ENCODE measurements around the gene UGGT2. TPM values are rescaled to one million over a fixed set of nuclear protein-coding genes. Genes with fewer than 3 reads are reported as not detected.
"Not testable (repeated sequence)": the region's sequence is repeated elsewhere in the genome, so short reads cannot be mapped to it uniquely, and the experiment has no call there.

The UGGT2 gene
- total RNA-seq, 1 donor from 2014 or later, result 7.3 TPM

DNA sequence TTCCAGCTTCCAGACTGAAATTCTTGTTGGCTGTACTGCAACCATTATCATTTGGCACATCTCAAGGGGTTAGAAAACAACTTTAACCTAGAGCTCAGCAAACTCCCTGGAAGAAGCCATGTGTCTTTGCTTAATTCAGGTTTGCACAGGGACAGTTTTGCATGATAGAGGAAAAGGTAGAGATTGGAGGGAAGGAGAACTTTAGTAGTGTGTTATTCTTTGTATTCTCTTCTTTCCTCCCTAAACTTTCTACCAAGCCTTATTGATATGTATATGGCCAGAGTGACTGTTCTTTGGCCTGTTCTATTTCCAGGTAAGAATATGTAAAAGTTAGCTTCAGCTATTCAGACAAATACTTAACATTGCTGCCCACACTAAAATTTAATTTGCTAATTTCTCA, 53.1 kb downstream of the UGGT2 start:
- DNase-seq (ENCODE audit: low spot score), result no peak
- no peak for ATAC-seq

DNA sequence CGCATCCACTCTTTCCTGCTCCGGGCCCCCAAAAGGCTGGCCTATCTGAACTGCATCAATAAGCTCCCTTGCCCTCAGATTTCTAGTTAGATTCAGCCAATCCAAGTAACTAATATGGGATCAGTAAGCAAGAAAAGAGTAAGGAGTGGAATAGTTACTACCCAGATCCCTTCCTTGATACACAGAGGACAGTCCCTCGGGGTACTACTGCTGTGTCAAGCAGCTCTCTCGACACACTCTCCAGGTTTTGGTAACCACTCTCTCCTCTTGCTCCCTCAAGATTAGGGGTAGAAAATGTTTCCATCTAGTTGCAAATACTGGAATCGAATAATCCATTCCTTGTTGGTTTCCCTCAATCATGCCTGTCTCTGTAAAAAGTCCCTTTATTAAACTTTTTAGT, 65.4 kb downstream of the UGGT2 start:
- ATAC-seq (no peak), DNase-seq (ENCODE audit: low spot score) (no peak)

DNA sequence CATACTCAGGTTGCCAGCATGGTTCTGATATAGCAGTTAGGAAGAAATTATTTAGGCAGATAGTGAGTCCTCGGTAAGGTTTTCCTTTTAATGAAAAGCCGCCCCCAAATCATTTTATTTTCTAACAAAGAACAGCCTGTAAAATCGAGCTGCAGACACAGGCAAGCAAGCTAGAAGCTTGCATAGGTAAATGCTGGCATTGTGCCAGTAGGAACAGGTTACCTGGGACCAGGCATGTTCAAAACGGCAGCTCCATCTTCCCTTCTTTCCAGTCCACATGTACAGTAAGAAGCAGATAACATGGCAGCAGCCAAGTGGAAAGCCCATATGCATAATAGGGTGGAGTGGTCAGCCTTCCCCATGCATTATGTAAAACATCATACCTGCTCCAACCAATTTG, 71.1 kb downstream of the UGGT2 start:
- ATAC-seq (no peak), DNase-seq (ENCODE audit: low spot score) (no peak)

DNA sequence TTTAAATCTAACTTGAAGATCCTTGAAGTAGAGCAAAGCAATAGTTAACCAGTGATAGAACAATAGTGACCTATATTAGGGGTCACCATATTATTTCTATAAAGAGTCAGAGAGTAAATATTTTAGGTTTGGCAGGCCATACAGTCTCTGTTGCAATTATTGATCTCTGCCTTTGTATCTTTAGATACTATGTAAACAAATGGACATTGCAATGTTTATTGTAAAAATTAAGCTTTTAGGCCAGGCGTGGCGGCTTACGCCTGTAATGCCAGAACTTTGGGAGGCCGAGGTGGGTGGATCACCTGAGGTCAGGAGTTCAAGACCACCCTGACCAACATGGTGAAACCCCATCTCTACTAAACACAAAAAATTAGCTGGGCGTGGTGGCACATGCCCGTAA, 80.5 kb downstream of the UGGT2 start:
- ATAC-seq; DNase-seq (ENCODE audit: low spot score): not testable (repeated sequence)

DNA sequence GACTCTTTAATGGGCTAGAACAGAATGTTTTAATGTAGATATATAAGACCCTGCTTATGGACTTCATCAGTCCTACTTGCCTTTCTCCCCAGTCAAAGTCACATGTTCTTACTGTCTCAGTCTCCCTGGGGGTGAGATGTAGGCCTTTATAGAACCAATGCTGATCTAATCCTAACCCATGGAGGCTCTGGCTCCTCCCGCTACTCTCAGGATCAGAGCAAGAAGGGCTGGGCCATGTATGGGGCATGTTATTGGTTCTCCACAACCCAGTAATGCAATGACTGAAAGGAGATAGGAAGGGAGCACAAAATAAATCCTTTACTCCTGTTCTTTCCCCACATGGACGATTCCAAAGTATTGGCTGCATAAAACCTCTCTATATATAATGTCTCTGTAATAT, 82.3 kb downstream of the UGGT2 start:
- no peak for DNase-seq (ENCODE audit: low spot score)
- ATAC-seq, result no peak

DNA sequence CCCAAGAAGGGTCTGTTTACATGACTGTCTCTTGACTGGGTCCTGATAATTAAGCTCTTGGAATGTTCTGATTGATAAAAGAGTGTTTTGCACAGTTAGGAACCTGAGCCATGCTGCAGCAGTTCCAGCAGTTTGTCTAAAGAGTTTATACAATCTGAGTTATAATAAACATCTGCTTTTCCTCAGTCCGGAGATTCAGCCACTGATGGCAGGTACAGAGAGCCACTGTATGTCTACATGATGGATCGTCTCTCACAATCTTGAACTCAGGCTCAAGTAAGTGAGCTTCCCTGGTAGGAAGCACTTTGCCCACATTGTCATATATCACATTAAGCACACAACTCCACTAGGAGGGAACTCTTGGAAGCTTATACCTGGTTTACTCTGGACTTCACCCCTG, 84.3 kb downstream of the UGGT2 start:
- no peak for ATAC-seq
- no peak for DNase-seq (ENCODE audit: low spot score)

DNA sequence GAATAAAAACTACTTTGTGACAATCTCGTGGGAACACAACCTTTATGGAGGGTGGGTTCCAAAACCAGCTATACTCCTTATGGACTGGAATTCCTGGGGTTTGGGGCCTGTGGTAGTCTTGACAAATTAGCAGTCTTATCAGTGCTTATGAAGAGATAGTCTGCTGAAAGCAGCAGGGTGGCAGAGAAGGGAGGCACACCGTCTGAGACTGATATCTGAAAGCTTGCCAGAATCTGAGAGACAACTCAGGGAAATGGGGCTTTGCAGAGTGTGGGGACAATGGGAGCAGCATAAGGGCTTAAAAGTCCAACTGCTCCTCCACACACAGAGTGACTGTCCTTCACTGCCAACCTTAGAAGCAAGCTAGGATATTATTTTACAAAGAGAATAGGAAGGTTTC, 95.9 kb downstream of the UGGT2 start:
- DNase-seq (ENCODE audit: low spot score), result no peak
- no peak for ATAC-seq

DNA sequence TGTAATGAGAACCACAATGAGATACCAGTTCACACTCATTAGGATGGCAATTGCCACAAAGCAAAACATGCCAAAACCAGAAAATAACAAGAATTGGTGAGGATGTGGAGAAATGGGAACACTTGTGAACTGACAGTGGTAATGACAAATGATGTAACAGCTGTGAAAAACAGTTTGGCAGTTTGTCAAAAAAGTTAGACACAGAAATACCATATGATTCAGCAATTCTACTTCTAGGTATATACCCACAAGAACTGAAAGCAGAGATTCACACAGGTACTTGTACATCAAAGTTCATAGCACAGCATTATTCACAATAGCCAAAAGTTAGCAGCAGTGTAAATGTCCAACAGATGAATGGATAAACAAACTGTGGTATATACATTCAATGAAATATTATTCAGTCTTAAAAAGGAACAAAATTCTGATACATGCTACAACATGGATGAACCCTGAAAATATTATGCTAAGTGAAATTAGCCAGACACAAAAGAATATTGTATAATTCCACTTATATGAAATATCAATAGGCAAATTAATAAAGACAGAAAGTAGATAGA, 96.5 kb downstream of the UGGT2 start:
- DNase-seq (ENCODE audit: low spot score) (no peak), ATAC-seq (no peak)

DNA sequence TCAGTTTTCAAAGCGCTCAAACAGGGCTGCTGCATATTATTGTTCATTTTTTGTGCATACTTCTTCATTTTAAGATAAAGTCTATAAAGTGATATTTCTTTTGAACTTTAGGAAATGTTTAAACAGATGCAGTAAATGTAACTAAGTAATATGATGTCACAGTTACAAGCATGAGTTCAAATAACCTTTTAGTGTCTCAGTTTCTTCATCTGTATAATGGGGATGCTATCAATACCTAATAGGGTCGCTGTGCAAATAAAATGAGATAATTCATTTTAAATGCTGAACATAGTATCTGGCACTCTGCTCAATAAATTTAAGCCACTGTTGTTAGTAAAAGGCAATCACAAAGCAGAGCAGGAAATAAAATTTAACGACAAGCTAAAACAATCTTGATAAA, 97.5 kb downstream of the UGGT2 start:
- ATAC-seq (no peak), DNase-seq (ENCODE audit: low spot score) (no peak)

DNA sequence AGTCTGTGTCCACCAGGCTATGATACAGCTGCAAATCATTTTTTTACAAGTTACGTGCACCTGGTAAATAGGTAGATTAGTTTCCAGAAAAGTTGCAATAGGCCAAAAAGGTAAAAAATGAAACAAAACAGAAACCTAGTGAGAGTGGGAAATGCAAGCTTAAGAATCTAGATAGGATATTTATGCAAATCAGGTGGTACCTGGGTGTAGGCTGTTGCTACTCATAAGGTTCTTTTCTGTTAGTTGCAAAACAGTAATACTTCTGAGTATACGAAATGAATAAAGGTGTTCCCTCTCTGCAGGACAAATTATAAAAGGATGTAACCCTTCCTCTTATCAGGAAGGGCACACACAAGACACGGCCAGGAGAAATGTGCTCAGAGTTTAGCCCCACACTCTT, 97.9 kb downstream of the UGGT2 start:
- DNase-seq (ENCODE audit: low spot score) (no peak), ATAC-seq (no peak)

DNA sequence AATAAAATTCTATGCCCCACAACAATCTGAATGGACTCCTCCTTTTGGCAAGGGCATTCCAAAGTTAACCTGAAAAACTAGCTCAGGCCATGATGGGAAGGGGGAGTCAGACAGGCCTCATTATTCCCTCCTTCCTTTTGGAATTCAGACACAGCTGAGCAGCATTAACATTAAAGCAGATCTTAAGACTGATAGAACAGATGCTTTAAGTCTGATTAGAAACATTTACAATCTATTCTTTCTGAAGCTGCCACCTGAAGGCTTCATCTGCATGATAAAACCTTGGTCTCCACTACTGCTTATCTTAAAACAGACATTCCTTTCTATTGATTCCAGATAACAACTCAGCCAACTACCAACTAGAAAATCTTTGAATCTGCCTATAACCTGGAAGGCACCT, 98.9 kb downstream of the UGGT2 start:
- DNase-seq (ENCODE audit: low spot score), result no peak
- no peak for ATAC-seq

DNA sequence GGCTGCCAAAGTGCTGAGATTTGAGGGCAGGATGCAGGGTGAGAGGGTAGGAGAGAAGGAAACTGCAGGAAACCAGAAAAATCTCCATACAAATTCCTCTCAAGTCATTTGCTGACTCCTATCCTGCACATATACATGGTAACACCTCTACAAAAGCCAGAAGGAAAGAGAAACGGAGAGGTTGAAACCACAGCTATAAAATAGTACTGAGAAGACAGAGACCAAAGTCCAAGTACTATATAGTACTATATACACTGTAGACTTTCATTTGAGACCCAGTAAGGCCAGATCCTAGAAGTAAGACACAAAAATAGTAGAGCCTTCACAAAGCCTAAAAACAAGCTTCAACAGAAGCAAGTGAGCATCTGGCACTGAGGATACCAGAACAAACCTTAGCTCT, 103.1 kb downstream of the UGGT2 start:
- DNase-seq (ENCODE audit: low spot score), result no peak
- no peak for ATAC-seq

DNA sequence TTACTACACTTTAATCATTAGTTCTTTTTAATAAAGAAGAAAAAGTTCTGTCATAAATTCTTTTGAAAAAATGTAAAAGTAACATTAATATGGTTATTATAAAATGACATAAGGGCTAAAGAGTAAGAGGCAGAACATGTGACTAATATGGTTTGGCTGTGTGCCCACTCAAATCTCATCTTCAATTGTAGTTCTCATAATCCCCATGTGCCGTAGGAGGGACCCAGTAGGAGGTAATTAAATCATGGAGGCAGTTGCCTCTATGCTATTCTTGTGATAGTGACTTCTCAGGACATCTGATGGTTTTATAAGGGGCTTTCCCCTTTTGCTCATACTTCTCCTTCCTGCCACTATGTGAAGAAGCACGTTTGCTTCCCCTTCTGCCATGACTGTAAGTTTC, 104.5 kb downstream of the UGGT2 start:
- DNase-seq (ENCODE audit: low spot score) (no peak), ATAC-seq (no peak)

DNA sequence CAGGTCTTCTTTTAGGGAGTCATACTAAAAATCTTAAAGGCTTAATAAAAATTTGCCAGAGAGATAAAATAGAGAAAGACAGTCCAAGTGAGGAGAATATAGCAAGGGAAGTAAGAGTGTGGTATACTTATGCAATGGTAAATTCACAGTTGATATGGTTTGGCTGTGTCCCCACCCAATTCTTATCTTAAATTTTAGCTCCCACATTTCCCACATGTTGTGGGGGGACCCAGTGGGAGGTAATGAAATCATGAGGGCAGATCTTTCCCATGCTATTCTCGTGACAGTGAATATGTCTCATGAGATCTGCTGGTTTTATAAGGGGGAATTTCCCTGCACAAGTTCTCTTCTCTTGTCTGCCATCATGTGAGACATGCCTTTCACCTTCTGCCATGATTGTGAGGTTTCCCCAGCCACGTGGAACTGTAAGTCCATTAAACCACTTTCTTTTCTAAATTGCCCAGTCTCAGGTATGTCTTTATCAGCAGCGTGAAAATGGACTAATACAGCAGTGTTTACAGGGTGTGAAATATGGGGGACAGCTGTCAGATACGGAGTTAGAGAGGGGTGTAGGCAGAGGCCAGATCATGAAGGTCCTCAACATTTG, 115.4 kb downstream of the UGGT2 start:
- no peak for DNase-seq (ENCODE audit: low spot score)

DNA sequence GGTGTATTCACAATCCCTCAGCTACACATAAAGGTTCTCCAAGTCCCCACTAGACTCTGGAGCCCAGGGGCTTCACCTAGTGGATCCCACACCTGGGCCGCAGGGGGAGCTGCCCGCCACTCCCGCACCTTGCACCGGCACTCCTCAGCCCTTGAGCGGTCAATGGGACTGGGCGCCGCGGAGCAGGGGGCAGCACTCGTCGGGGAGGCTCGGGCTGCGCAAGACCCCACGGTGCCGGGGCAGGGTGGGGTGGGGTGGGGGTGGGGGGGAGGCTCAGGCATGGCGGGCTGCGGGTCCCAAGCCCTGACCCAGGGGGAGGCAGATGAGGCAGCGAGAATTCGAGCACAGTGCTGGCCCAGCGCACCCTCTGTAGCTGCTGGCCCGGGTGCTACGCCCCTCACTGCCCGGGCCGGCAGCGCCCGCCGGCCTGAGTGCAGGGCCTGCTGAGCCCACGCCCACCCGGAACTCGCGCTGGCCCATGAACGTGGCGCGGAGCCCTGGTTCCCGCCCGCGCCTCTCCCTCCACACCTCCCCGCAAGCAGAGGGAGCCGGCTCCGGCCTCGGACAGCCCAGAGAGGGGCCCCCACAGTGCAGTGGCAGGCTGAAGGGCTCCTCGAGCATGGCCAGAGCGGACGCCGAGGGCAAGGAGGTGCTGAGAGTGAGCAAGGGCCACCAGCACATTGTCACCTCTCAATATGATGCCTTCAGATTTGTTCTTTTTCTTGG, 121.7 kb downstream of the UGGT2 start:
- DNase-seq (ENCODE audit: low spot score), result no peak
- no peak for ATAC-seq

More for the DNA sequence above, 115.4 kb downstream of the UGGT2 start:
- no peak for ATAC-seq

DNA sequence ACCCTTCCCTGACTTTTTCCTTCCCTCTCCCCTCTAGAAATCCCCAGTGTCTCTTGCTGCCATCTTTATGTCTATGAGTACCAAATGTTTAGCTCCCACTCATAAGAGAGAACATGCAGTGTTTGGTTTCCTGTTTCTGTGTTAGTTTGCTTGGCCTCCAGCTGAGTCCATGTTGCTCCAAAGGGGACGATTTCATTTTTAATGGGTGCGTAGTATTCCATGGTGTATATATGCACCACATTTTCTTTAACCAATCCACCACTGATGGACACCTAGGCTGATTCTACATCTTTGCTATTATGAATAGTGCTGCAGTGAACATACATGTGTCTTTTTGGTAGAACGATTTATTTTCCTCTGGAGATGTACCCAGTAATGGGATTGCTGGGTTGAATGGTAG, 123.8 kb downstream of the UGGT2 start:
- ATAC-seq (no peak), DNase-seq (ENCODE audit: low spot score) (no peak)

DNA sequence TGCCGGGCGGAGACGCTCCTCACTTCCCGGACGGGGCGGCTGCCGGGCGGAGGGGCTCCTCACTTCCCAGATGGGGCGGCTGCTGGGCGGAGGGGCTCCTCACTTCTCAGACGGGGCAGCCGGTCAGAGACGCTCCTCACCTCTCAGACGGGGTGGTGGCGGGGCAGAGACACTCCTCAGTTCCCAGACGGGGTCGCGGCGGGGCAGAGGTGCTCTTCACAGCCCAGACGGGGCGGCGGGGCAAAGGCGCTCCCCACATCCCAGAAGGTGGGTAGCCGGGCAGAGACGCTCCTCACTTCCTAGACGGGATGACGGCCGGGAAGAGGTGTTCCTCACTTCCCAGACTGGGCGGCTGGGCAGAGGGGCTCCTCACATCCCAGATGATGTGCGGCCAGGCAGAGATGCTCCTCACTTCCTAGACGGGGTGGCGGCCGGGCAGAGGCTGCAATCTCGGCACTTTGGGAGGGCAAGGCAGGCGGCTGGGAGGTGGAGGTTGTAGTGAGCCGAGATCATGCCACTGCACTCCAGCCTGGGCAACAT, 124.8 kb downstream of the UGGT2 start:
- ATAC-seq; DNase-seq (ENCODE audit: low spot score): not testable (repeated sequence)

DNA sequence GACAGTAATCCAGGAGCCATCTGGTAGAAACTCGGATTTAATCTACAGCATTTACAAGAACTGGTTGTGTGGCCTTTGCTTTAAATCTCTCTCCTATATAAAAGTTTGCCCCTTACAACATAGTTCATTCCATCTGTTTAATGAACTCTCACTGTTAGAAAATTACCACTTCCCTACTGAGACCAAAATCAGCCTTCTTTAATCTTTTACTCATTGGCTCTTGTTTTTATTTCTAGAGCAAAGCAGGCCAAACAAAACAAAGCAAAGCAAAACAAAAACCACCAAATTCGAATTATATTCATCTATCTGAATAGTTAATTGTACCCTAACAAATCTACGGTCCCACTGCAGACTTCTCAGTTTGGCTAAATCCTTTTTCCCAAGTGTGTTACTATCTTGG, 127.0 kb downstream of the UGGT2 start:
- DNase-seq (ENCODE audit: low spot score), result no peak

DNA sequence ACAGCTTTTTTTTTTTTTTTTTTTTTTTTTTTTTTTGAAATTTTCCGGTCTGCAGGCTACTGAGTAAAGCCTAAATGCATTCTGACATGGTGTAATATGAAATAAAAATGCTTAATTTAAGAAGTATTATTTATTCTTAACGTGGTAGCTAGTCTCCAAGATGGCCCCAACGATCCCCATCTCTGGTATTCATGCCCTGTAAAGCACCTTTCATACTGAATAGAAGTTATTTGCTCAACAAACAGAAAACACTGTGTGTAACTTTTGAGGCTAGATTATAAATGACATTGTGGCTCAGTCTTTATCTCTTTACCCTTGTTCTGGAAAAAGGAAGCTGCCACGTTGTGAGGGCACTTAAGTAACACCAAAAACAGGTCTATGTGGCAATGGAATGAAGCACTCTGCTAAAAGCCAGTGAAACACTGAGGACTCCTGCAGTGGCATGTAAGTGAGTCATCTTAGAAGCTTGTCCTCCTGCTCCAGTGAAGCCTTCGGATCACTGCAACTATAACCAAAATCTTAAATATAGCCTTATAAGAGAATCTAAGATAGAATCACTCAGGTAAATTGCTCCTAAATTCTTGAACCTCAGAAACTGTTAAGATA, 128.7 kb downstream of the UGGT2 start:
- ATAC-seq (no peak), DNase-seq (ENCODE audit: low spot score) (no peak)

More for the DNA sequence above, 127.0 kb downstream of the UGGT2 start:
- no peak for ATAC-seq

DNA sequence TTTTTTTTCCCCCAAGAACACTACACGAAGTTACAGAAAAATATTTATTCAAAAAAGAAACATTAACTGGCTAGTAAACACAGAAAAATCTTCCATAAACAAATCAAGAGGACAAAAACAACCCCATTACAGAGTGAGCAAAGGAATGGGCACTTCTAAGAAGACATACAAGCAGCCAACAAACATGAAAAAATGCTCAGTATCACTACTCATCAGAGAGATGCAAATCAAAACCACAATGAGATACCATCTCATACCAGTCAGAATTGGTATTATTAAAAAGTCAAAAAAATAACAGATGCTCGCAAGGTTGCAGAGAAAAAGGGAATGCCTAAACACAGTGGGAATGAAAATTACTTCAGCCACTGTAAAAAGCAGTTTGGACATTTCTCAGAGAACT, 131.7 kb downstream of the UGGT2 start:
- no peak for ATAC-seq

DNA sequence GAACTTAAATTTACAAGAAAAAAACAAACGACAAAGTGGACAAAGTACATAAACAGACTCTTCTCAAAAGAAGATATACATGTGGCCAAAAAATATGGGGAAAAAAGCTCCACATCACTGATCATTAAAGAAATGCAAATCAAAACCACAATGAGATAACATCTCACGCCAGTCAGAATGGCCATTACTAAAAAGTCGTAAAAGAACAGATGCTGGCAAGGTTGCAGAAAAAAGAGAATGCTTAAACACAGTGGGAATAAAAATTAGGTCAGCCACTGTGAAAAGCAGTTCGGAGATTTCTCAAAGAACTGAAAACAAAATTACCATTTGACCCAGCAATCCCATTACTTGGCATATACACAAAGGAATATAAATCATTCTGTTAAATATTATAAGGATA, 132.7 kb downstream of the UGGT2 start:
- DNase-seq (ENCODE audit: low spot score), result no peak
- ATAC-seq, result no peak

More for the DNA sequence above, 131.7 kb downstream of the UGGT2 start:
- DNase-seq (ENCODE audit: low spot score), result no peak

DNA sequence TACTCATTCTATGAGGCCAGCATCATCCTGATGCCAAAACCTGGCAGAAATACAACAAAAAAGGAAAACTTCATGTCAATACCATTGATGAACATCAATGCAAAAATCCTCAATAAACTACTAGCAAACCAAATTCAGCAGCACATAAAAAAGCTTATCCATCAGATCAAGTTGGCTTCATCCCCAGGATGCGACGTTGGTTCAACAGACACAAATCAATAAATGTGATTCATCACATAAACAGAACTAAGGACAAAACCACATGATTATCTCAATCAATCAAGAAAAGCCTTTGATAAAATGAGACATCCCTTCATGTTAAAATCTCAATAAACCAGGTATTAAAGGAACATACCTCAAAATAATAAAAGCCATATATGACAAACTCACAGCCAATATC, 134.3 kb downstream of the UGGT2 start:
- no peak for DNase-seq (ENCODE audit: low spot score)
- no peak for ATAC-seq
